HG03558 (cell line): Measurements from ENCODE around the gene UROD.
"Not testable (repeated sequence)": the region's sequence is repeated elsewhere in the genome, so short reads cannot be mapped to it uniquely, and the experiment has no call there.

Experiments used
- ATAC-seq: cut with Tn5 transposase; IDR thresholded peaks from one replicate; pipeline ENCODE4 v1.9.1; 2021; ENCODE audit warnings: moderate number of reproducible peaks; ENCODE audit not compliant: unreplicated experiment; ENCODE audit errors: extremely low read depth

Gene UROD

DNA sequence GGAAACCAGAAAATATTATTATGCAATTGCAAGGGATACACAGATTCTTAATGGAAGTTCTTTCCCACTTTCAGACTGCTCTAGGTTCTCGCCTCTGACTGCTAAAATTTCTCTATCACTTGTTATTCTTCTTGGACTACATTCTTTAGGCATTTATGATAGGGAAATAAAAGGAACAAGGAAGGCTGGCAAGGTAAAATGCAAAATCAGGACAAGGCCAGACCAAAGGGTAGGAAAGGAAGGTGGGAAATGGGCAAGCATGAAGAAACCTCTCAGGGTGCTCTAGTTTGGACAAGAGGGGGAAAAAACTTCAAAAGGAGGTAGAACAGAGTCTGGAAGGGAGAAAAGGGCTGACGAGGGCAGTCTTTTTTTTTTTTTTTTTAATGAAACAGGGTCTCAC, 26.2 kb downstream of the UROD start:
- no peak for ATAC-seq

DNA sequence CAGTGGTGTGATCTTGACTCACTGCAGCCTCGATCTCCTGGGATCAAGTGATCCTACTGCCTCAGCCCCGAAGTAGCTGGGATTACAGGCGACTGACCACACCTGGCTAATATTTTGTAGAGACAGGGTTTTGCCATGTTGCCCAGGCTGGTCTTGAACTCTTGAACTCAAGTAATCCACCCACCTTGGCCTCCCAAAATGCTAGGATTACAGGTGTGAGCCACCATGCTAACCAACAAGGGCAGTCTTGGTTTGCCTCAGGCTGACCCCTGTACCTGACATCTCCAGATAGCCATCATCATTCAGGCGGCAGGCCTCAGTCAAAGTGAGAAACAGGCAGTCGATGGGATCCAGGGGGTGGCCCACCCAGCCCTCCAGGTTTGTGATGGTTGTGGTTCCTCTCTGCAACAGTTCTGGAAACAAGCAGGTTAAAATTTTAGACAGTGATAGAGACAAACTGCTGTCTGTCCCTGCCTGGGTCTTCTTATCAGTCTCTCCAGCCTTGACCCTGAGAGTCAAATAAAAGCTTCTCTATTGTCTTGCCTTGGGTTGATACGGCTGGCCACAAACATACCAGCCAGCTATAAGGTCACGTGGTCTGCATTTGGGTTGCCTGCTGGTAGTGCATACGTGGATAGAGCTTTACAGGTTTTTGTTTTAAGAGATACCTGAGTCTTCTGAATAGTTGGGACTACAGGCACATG, 26.8 kb downstream of the UROD start:
- ATAC-seq = no peak

- ATAC-seq = no peak
Measured at GRCh38 chr1:45040297-45040696, 28.2 kb downstream of the UROD start.

GRCh38 chr1:45043094-45043493, 31.0 kb downstream of the UROD start:
- ATAC-seq = no peak

GRCh38 chr1:45044916-45045315, 32.9 kb downstream of the UROD start:
- ATAC-seq = no peak

- no peak for ATAC-seq
Measured at GRCh38 chr1:45047032-45047431, 35.0 kb downstream of the UROD start.

DNA sequence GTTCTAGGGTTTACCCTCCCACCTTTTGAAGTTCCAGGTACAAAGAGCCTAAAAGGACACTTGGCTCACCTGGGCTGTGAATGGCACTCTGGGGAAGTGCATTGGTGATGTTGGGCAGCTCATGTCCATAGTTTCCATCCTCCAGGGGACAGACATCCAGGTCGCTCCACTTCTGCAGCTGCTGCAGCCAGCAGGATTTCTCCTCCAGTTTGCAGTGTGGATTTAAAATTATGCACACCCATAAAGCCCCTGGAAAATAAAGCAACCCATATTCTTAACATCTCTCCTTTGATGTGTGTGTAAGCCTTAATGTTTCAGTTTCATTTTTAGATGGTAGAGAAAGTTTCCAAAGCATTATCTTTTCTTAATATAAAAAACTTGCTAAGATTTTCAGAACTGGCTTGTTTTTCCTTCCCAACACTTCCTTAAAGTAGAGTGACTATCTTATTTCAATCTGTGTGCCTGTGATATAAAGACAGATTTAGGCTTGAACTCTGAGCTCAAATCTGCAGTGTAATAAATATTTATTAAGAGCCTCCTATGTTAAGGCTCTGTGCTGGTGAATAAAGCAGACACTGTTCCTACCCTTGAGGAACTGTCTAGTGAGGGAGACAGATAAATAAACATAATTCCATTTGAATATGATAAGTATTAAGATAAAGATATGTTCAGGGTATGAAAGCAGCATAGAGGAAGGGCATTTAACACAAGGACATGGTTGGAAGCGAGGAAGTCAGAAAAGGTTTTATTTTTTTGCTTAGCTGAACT, 39.1 kb downstream of the UROD start:
- no peak for ATAC-seq

- no peak for ATAC-seq
Measured at GRCh38 chr1:45057542-45057941, 45.5 kb downstream of the UROD start.

DNA sequence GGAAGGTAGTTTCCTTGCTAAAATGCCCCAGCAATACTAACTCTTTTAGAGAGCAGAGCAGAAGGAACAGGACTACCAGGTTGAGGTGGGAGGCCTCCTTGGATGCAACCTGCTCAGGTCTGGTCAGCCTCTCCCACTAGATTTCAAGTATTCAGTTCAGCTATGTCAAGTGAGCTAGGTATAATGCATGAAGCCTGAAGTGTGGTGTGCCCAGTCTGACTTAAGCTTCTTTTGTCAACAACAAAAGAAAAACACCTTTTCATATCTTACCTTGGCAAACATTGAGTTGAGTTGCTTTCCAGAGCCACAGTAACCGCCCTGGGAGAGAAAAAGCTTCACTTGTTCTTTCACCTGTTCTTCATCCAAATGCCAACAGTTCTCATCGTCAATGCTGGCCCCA, 47.8 kb downstream of the UROD start:
- ATAC-seq = no peak

DNA sequence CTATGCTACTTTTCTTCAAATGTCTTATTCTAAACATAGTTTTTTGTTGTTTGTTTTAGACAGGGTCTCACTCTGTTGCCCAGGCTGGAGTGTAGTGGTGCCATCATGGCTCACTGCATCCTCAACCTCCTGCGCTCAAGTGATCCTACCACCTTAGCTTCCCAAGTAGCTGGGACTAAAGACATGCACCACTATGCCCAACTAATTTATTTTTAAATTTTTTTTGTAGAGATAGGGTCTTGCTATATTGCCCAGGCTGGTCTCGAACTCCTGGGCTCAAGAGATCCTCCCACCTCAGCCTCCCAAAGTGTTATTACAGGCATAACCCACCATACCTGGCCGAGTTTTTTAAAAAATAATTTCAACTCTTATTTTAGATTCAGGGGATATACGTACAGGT, 50.4 kb downstream of the UROD start:
- ATAC-seq = not testable (repeated sequence)

GRCh38 chr1:45065083-45065482, 53.0 kb downstream of the UROD start:
- no peak for ATAC-seq
